ENCODE data around the gene NEK1. TPM values are rescaled to one million over a fixed set of nuclear protein-coding genes. Genes with fewer than 3 reads are reported as not detected.

Gene NEK1
- total and polyA plus RNA-seq, 2 experiments from 2014 or later, result 9.3 to 19.5 TPM

DNA sequence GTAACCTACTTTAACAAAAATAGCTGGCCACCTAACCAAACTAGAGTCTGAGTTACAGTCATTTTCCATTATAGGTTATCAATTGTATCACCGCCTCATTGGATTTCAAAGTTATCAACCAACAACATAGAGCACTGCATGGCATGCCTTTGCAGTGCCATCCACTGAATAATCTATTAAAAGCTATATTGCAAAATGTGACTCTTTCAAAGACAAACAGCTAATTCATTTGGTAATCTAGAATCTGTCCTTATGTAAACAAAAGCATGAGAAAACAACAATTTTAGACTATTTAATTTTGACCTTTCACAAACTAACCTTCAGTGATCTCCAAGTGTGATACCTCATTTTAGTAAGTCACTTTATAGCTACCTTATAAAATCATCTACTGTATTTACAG is 197.5 kb downstream of the NEK1 start (continued):
- TF ChIP-seq, protein P1, sequence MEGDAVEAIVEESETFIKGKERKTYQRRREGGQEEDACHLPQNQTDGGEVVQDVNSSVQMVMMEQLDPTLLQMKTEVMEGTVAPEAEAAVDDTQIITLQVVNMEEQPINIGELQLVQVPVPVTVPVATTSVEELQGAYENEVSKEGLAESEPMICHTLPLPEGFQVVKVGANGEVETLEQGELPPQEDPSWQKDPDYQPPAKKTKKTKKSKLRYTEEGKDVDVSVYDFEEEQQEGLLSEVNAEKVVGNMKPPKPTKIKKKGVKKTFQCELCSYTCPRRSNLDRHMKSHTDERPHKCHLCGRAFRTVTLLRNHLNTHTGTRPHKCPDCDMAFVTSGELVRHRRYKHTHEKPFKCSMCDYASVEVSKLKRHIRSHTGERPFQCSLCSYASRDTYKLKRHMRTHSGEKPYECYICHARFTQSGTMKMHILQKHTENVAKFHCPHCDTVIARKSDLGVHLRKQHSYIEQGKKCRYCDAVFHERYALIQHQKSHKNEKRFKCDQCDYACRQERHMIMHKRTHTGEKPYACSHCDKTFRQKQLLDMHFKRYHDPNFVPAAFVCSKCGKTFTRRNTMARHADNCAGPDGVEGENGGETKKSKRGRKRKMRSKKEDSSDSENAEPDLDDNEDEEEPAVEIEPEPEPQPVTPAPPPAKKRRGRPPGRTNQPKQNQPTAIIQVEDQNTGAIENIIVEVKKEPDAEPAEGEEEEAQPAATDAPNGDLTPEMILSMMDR (conservative IDR thresholded peaks at IDR 0.05; ENCODE audit: low read depth in 2 of 2), result no peak
- TF ChIP-seq REST (IDR thresholded peaks at IDR 0.05; ENCODE audit: unreplicated experiment) (no peak), ZNF114 (CRISPR knock-in tag; IDR thresholded peaks at IDR 0.05) (no peak)

DNA sequence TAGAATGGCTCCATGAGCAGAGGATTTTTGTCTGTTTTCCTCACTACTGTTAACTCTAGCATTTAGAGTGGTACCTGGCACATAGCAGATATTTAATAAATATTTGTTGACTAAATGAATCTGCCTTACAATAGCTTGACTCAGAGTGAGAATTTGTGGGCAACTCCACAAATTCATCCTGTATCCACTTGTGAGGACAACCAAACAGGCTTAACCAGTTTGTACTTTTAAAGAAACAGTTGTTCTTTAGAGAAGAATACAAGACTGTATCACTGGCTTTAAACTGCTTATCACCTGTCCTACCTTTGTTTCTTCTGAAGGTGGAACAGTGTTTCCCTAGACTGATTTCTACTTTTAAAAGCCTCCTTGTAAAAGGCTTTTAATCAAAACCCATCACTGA is 200.3 kb downstream of the NEK1 start:
- DNase-seq (ENCODE audit: low spot score) (no peak), ATAC-seq (no peak)
- Mint-ChIP-seq H3K27ac (no peak overlapping the region), H3K4me1 (peaks cover 18% of the 10 kb centered on the region), H3K4me3 (no peak overlapping the region), H3K27me3 (ENCODE audit: insufficient read depth, low read depth, poor library complexity) (no peaks in the 10 kb centered on the region), H3K36me3 (ENCODE audit: low read depth) (no peaks in the 10 kb centered on the region), H3K9me3 (no peaks in the 10 kb centered on the region)
- H4K20me1 ChIP-seq (replicated peaks; ENCODE audit: insufficient read depth), result no peaks in the 10 kb centered on the region
- no peak overlapping the region for H3K27ac ChIP-seq (ENCODE audit: low read depth)
- no peaks in the 10 kb centered on the region for H3K27me3 ChIP-seq (ENCODE audit: insufficient read depth)
- H3F3A ChIP-seq (replicated peaks; ENCODE audit: low read depth), result no peaks in the 10 kb centered on the region
- no peaks in the 10 kb centered on the region for H3K79me2 ChIP-seq (replicated peaks; ENCODE audit: insufficient read depth)
- H3K4me1 ChIP-seq (ENCODE audit: insufficient read depth), result peaks cover 7% of the 10 kb centered on the region; the same call in 1 of the 2 replicates
- no peak for TF ChIP-seq NANOG (IDR thresholded peaks at IDR 0.05; ENCODE audit: borderline replicate concordance)
- TF ChIP-seq ZNF462 (CRISPR knock-in tag; IDR thresholded peaks at IDR 0.05), result no peak
- TF ChIP-seq STAT1 (IDR thresholded peaks at IDR 0.05; ENCODE audit: unreplicated experiment), result no peak
- TF ChIP-seq REST (IDR thresholded peaks at IDR 0.05; ENCODE audit: unreplicated experiment), result no peak
- TF ChIP-seq, protein P1 (conservative IDR thresholded peaks at IDR 0.05; ENCODE audit: low read depth in 2 of 2), result no peak
- TF ChIP-seq ZNF331 (CRISPR knock-in tag; IDR thresholded peaks at IDR 0.05; ENCODE audit: low read depth), result no peak
- H3K36me3 ChIP-seq (ENCODE audit: insufficient read depth), result no peaks in the 10 kb centered on the region
- H3K4me3 ChIP-seq, result no peak overlapping the region
- H2AFZ ChIP-seq, result no peak overlapping the region
- H3K4me2 ChIP-seq, result no peak overlapping the region
- H3K9me2 ChIP-seq (ENCODE audit: insufficient read depth), result no peaks in the 10 kb centered on the region
